Adipocyte (in vitro differentiated cells): ENCODE results near the gene KLHDC2.
"Not testable (repeated sequence)": the region's sequence is repeated elsewhere in the genome, so short reads cannot be mapped to it uniquely, and the experiment has no call there.

Experiments
- DNase-seq: peaks from one replicate; pipeline ENCODE4 v3.0.0-alpha.2; 2015; ENCODE audit warnings: low read depth
- H3K27me3 ChIP-seq: replicated peaks from 2 replicates; pipeline ENCODE4 v1.7.0; 2013; ENCODE audit warnings: mild to moderate bottlenecking, low read length, moderate library complexity; ENCODE audit not compliant: control insufficient read depth, insufficient read depth
- H3K36me3 ChIP-seq: 2 replicates; pipeline ENCODE4 v1.7.0; 2013; ENCODE audit warnings: low read length, mild to moderate bottlenecking, moderate library complexity; ENCODE audit not compliant: control insufficient read depth, insufficient read depth, severe bottlenecking
- H3K4me1 ChIP-seq: 2 replicates; pipeline ENCODE4 v1.7.0; 2013; ENCODE audit warnings: mild to moderate bottlenecking, low read length, moderate library complexity; ENCODE audit not compliant: control insufficient read depth, insufficient read depth
- H3K4me3 ChIP-seq: 2 replicates; pipeline ENCODE4 v1.7.0; 2013; ENCODE audit warnings: mild to moderate bottlenecking, low read length, moderate library complexity
- H3K9ac ChIP-seq: 2 replicates; pipeline ENCODE4 v1.7.0; 2013; ENCODE audit warnings: mild to moderate bottlenecking, low read length, moderate library complexity
- H3K9me3 ChIP-seq: 2 replicates; pipeline ENCODE4 v1.7.0; 2013; ENCODE audit warnings: mild to moderate bottlenecking, low read length, moderate library complexity; ENCODE audit not compliant: control insufficient read depth

KLHDC2 gene

DNA sequence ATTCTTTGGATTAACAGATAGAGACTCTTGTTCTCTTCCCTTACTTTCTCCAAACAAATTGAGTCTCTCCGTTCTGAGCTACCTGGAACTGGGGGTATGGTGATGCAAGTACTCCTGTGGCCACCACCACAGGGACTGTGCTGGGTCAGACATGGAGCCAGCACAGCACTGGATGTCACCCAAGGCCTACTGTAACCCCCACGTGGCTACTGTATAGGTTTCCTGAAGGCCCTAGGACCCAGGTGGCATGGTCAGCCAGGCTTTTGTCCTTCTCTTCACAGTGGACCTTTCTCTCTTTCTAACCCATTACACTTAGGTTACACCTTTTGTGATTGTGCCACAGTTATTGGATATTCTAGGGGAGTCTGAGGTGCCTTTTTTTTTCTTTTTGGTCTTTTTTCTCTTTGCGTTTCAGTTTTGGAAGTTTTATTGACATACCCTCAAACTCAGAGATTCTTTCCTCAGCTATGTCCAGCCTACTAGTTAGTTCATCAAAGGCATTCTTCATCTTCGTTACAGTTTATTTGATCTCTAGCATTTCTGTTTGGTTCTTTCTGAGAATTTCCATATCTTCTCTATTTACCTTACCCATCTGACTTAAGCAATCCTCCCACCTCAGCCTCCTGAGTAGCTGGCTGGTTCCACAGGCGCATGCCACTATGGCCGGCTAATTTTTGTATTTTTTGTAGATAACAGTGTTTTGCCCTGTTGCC, 6.0 kb upstream of the KLHDC2 start:
- H3K9ac ChIP-seq: no peak overlapping the region
- no peaks in the 10 kb centered on the region for H3K9me3 ChIP-seq
- peaks cover 3% of the 10 kb centered on the region for H3K4me1 ChIP-seq
- no peaks in the 10 kb centered on the region for H3K27me3 ChIP-seq
- no peaks in the 10 kb centered on the region for H3K36me3 ChIP-seq
- no peak overlapping the region for H3K4me3 ChIP-seq
- DNase-seq: no peak

DNA sequence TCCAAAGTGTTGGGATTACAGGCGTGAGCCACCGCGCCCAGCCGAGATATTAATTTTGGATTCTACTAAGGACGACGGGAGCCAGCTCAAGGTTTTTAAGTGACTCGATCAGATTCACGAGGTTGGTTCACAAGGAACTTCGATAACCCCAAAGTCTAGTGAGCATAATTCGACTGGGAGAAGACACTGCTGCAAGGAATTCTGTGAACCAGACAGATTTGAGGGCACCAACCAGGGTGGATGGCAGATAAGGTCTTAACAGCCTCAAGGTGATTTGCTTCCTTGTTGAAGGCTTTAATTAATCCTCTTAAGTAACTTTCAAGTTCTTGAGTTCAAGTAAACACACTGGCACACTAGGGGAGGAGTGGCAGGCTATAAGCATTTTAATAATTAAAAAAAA, 1.1 kb upstream of the KLHDC2 start:
- no peaks in the 10 kb centered on the region for H3K9me3 ChIP-seq
- peak overlapping the region; percentile 92 for H3K4me3 ChIP-seq
- DNase-seq: peak; percentile 13
- peak overlapping the region; percentile 99 for H3K9ac ChIP-seq
- H3K4me1 ChIP-seq: peaks cover 28% of the 10 kb centered on the region
- H3K36me3 ChIP-seq: peaks cover 4% of the 10 kb centered on the region
- H3K27me3 ChIP-seq: no peaks in the 10 kb centered on the region

DNA sequence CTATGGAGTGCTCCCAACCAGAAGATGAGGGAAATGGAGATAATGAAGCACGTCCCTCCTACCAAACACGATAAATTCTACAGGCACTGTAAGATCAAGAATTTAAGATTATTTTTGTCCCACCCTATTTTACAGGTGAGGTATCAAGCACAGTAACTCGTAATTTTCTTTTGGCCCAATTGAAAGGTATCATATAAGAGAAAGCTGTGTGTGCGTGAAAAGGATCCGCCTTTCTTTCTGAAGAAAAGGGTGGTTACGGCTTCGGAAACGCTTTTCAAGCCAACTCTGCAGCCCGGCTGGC, 733 bp upstream of the KLHDC2 start:
- no peak for DNase-seq
- H3K9ac ChIP-seq: peak overlapping the region; percentile 99
- no peaks in the 10 kb centered on the region for H3K27me3 ChIP-seq
- H3K36me3 ChIP-seq: peaks cover 8% of the 10 kb centered on the region
- H3K9me3 ChIP-seq: no peaks in the 10 kb centered on the region
- H3K4me3 ChIP-seq: peak overlapping the region; percentile 92
- H3K4me1 ChIP-seq: peaks cover 28% of the 10 kb centered on the region

DNA sequence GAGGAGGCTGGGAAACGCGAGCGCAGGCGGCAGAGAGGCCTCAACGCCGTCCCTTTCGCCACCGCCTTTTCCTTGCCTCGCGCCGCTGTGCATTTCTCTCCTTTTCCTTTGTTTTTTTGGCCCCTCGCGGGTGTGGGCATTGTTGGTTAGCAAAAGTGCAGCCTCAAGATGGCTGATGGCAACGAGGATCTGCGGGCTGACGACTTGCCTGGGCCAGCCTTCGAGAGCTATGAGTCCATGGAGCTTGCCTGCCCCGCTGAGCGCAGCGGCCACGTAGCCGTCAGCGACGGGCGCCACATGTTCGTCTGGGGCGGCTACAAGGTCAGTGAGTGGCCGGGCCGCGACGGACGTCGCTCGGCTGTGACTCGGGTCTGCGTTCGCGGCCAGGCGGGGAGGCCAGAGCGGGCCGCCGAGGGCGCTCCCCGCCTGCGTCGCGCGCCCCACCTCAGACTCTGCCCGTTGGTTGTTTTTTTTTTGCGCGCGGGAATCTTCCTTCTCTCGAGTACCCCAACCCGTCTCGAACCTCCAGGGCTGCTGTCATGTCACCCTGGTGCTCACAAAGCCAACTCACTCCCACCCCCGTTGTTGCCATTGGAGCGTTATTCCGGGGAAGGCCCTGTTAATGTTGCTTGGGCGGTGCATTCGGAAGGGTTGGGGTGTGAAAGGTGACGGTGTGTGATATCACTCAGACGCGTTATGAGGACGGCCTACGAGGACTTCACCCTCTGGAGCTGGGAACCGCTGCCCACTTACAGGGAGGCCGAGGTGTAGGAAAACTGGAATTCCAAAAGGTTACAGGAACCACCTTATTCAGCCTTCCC, 558 bp downstream of the KLHDC2 start:
- DNase-seq: peak; percentile 67
- Histone ChIP-seq H3K9ac (peak overlapping the region; percentile 99), H3K4me3 (peak overlapping the region; percentile 92), H3K27me3 (no peaks in the 10 kb centered on the region), H3K4me1 (peaks cover 28% of the 10 kb centered on the region), H3K36me3 (peaks cover 12% of the 10 kb centered on the region), H3K9me3 (no peaks in the 10 kb centered on the region)

DNA sequence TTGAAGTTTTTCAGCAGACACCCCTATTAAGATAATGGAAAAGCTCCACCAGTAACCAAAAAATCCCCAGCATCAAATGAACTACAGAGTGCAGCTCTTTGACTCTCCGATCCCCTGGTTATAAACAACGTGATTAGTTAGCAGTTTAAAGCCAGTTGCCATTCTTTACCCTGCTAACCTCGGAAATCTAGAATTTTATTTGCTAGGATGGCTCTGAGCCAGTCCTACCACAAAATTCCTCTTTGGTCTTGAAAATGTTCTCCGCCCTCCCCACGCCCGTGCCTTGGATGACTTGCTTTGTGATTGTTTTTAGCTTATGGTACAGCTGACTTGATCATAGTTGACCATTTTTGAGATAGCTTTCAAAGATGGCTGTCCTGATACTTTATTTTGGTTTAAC, 1.2 kb downstream of the KLHDC2 start:
- DNase-seq: peak; percentile 68
- peaks cover 28% of the 10 kb centered on the region for H3K4me1 ChIP-seq
- peak overlapping the region; percentile 92 for H3K4me3 ChIP-seq
- H3K9me3 ChIP-seq: no peaks in the 10 kb centered on the region
- no peaks in the 10 kb centered on the region for H3K27me3 ChIP-seq
- peak overlapping the region; percentile 99 for H3K9ac ChIP-seq
- peaks cover 18% of the 10 kb centered on the region for H3K36me3 ChIP-seq

DNA sequence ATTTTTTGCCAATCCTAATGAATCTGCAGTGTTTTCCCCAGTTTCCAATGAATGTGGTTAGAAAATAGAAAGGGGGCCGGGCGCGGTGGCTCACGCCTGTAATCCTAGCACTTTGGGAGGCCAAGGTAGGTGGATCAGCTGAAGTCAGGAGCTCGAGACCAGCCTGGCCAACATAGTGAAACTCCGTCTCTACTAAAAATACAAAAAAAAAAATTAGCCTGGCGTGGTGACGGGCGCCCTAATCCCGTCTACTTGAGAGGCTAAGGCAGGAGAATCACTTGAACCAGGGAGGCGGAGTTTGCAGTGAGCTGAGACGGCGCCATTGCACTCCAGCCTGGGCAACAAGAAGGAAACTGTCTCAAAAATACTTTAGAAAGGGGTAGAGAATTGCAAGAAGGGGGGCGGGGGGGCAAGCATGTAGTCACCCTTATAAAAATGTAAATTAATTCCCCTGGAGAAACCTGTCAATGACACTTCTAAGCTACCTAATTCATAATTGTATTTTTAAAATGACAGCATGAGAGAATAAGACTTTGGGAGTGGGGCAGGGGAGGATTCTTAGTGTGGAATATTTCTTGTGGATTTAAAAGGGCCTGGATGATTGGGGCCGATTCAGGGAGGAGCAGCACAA, 1.7 kb downstream of the KLHDC2 start:
- DNase-seq: peak; percentile 17
- Histone ChIP-seq H3K4me3 (peak overlapping the region; percentile 92), H3K9ac (peak overlapping the region; percentile 99), H3K27me3 (no peaks in the 10 kb centered on the region), H3K4me1 (peaks cover 28% of the 10 kb centered on the region), H3K36me3 (peaks cover 23% of the 10 kb centered on the region), H3K9me3 (no peaks in the 10 kb centered on the region)

DNA sequence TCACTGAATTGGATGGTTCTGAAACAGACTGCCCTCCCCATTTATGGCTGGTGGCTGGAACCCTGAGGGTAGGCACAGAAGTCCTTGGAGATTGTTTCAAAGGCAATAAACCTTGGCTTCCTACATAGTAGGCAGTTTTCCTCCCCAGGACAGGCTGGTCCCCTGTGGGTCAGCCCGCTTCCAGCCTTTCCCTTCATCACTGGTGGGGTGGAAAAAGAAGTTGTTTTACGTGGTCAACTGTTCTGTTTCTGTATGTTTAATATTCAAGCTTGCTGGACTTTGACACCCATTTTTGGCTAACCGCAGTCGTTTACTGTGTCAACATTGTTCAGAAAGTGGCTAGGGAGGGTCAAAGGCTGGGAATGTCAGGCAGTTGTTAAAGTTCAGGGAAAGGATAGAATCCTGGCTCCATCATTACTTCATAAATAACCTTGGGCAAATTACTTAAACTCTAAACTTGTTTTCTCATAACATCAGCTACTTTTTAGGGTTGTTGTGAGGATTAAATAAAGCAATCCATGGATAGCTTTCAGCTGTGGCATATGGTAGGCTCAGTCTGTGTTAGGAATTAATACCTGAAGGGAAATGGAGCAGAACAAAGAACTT, 2.4 kb downstream of the KLHDC2 start:
- peak overlapping the region; percentile 92 for H3K4me3 ChIP-seq
- peak; percentile 54 for DNase-seq

DNA sequence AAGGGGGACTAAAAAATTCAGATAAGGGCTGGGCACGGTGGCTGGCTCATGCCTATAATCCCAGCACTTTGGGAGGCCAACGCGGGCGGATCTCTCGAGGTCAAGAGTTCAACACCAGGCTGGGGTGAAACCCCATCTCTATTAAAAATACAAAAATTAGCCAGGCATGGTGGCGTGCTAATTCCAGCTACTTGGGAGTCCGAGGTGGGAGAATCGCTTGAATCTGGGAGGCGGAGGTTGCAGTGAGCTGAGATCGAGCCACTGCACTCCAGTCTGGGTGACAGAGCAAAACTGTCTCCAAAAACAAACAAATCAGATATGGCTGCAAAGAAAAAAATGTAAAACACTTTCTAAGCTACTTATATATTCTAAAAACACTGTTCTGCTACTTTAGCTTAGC, 3.7 kb downstream of the KLHDC2 start:
- H3K4me1 ChIP-seq: peaks cover 27% of the 10 kb centered on the region
- not testable (repeated sequence) for DNase-seq, H3K4me3 ChIP-seq, H3K9ac ChIP-seq, H3K27me3 ChIP-seq, H3K9me3 ChIP-seq
- peaks cover 42% of the 10 kb centered on the region for H3K36me3 ChIP-seq

More for the DNA sequence above, 2.4 kb downstream of the KLHDC2 start:
- Histone ChIP-seq H3K4me1 (peaks cover 28% of the 10 kb centered on the region), H3K27me3 (no peaks in the 10 kb centered on the region), H3K9ac (peak overlapping the region; percentile 99), H3K9me3 (no peaks in the 10 kb centered on the region), H3K36me3 (peaks cover 29% of the 10 kb centered on the region)

DNA sequence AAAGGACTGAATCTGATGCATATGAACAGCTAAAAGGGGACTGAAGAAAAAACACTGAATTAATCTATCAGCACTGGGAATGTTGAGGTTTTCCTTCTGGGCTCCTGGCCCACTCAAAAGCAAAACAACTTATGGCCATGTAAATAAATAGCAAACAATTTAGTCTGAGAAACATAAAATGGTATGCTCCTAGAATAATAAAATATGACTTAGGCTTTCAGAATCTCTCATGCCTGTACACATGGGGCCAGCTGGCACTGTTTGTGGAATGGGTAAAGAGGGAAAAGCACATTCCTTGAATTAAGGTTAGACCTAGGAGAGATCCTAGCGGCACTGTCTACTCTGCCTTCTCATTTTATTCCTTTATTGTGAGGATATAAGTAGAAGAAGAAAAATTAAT, 6.2 kb downstream of the KLHDC2 start:
- Histone ChIP-seq H3K36me3 (peaks cover 65% of the 10 kb centered on the region), H3K27me3 (no peaks in the 10 kb centered on the region)

GRCh38 chr14:49778421-49778820, 10.5 kb downstream of the KLHDC2 start:
- Histone ChIP-seq H3K9me3 (no peaks in the 10 kb centered on the region), H3K36me3 (peaks cover 97% of the 10 kb centered on the region), H3K27me3 (no peaks in the 10 kb centered on the region), H3K9ac (no peak overlapping the region), H3K4me1 (no peaks in the 10 kb centered on the region), H3K4me3 (no peak overlapping the region)
- DNase-seq: no peak

More for the DNA sequence above, 6.2 kb downstream of the KLHDC2 start:
- no peak overlapping the region for H3K4me3 ChIP-seq
- peak; percentile 50 for DNase-seq
- H3K9me3 ChIP-seq: no peaks in the 10 kb centered on the region
- no peak overlapping the region for H3K9ac ChIP-seq
- H3K4me1 ChIP-seq: peaks cover 21% of the 10 kb centered on the region

DNA sequence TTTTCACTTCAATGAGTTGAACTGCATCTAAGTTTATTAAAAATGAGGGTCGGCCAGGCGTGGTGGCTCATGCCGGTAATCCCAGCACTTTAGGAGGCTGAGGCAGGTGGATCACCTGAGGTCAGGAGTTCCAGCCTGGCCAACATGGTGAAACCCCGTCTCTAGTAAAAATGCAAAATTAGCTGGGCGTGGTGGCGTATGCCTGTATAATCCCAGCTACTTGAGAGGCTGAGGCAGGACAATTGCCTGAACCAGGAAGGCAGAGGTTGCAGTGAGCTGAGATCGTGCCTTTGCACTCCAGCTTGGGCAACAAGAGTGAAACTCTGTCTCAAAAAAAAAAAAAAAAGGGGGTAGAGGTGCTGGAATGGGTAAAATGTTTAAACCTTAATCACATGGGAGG, 13.1 kb downstream of the KLHDC2 start:
- not testable (repeated sequence) for H3K27me3 ChIP-seq, H3K4me1 ChIP-seq, H3K4me3 ChIP-seq, H3K9me3 ChIP-seq, DNase-seq, H3K9ac ChIP-seq
- H3K36me3 ChIP-seq: peaks cover 98% of the 10 kb centered on the region
